GM19463 (cell line): Measurements from ENCODE around the gene FRMD3.
A peak's percentile ranks its signal among the peaks of the same experiment; 100 is the strongest.

Experiments used
- ATAC-seq: cut with Tn5 transposase; IDR thresholded peaks from one replicate; pipeline ENCODE4 v1.9.1; 2021; ENCODE audit warnings: mild to moderate bottlenecking, moderate library complexity; ENCODE audit not compliant: unreplicated experiment

FRMD3 gene

GRCh38 chr9:83474631-83475030 lies 63.6 kb downstream of the FRMD3 start:
- ATAC-seq, result no peak

DNA sequence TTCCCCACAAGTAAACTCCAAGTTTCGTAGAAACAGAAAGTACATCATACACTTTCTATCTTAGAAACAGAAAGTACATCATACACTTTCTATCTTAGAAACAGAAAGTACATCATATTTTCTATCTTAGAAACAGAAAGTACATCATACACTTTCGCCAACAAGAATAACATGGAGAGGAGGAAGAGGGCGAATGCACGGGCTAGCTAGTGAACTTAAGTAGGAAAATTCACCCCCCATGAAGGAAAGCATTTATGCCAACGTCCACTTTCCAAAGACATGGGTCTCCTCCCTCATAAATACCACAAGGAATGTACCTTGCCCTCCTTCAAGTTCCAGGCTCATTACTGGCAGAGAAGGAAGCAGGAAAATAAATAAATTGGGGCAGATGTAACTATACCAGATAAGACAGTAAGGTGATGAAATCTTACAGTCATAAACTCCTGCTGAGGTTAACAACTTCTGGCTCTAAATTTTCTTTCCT lies 64.7 kb downstream of the FRMD3 start:
- peak; percentile 90 for ATAC-seq

DNA sequence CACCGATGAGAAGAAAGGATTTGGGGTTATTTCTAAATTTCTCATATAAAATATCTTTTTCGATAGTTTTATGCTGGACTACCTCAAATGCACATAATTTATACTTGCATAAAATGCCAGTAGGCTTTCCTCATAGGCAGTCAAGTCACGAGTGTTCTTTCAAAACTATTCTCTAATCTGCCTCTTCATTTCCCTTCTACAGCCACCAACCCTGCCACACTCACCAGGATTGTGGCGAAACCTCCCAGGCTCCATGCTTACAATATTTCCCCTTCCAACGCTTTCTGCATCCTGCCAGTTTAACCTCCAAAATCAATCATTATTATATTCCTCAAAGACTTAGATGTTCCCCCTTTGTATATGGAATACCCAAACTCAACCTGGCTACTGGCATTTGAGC lies 65.4 kb downstream of the FRMD3 start:
- no peak for ATAC-seq

DNA sequence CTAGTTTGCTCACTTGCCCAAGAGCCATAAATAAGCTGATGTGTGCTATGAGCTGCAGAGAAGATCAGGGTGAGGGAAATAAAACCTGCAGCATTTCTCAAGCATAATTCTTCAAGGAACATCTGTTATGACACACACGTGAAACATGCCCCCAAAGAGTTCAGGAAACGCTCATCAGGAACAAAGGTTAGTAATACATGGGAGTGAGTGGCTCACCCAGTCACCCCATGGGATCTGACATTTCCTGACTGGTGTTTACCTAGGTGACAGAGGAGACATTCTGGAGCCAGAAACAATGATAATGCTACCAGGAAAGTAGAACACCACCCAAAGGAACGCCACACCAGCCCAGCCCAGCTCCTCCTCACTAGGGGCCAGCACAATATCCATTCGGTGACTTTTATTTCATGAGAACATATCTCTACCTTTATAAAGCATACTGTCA lies 66.0 kb downstream of the FRMD3 start:
- no peak for ATAC-seq

GRCh38 chr9:83471241-83471640 lies 67.0 kb downstream of the FRMD3 start:
- no peak for ATAC-seq

GRCh38 chr9:83469722-83470121 lies 68.5 kb downstream of the FRMD3 start:
- no peak for ATAC-seq

DNA sequence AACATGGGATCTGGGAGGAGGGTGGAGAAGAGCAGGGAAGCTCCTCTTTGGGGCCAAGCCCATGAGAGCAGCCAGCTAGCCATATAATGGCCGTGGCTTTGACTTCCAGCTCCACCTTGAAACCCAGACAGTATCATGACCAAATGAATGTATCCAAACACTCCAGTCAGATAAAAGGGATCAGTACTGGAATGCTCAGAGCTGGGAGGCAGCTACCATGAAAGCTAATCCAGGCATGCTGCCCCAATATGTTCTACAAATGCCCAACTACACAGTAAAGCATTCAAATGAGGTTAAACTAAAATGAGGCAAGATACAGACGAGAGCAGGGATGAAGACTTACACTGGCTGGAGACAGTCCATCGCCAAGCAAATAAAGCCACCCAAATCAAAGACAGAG lies 69.4 kb downstream of the FRMD3 start:
- ATAC-seq, result no peak

DNA sequence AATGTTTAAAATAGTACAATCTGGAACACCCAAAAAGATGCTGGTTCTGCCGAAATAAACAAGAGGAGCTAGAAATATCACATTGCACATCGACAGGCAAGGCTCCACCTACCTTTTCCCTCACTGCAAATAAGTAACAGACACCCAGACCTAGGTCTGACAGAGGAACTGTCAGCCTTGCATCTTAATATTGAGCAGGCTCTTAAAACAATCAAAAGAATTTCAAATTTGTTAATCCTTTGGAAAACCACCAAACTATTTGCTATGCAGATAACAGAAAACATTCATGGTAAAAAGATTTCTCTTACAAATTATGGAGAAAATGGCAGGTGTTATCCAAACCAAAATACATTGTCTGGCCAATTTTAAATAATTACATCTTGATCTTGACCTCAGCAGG lies 71.3 kb downstream of the FRMD3 start:
- no peak for ATAC-seq

DNA sequence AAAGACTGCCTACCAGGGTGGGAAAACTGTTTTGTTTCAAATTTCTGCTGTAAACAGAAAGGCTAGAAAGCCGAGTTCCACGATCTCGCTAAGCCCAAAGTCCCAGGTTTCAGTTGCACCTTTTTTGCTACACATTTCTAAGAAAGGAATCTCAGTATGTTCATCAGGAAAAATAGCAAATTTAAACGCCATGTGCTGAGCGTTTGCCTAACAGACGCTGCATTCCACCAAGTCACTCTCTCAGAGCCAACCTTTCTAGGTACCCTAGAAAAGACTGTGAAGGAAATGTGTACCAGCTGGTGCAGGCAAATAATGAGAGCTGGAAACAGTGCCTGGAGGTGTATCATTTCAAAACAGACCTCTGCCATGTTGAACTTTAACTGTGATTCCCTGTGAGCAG lies 71.8 kb downstream of the FRMD3 start:
- no peak for ATAC-seq

- ATAC-seq, result no peak
Measured at GRCh38 chr9:83459830-83460229, 78.4 kb downstream of the FRMD3 start.

GRCh38 chr9:83458530-83458929 lies 79.7 kb downstream of the FRMD3 start:
- ATAC-seq, result no peak

GRCh38 chr9:83457005-83457404 lies 81.2 kb downstream of the FRMD3 start:
- no peak for ATAC-seq

DNA sequence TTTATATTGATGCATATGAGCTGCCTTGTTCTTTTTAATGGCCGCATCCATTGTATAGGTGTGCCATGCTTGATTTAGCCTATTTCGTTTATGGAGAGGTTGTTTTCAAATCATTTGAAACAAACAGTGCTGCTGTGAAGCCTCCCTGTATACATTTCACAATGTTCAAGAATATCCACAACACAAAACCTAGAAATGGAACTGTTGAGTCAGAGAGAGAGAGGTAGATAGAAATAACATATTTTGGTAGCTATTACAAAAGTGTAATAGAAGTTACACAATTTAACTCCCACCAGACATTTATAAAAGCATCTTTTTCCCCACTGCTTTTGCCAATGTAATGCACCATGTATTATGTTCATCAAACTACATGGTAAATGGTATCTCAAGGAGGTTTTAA lies 82.0 kb downstream of the FRMD3 start:
- no peak for ATAC-seq

DNA sequence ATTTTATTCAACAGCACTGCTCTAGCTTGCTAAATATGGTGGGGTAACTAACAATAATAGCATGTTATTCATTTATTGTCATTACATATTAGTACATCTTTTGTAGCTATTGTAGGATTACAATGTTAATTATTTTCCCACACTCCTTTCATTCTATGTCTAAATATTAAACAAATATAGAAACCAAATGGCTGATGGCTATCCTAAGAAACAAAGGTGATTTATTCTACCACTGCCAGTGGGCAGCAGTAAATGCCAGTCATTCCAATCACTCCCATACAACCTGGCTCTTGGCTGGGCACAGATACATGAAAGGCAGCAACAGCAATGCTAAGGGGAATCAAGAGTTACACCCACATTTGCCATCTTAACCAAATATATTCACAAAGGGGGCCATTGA lies 84.1 kb downstream of the FRMD3 start:
- no peak for ATAC-seq

DNA sequence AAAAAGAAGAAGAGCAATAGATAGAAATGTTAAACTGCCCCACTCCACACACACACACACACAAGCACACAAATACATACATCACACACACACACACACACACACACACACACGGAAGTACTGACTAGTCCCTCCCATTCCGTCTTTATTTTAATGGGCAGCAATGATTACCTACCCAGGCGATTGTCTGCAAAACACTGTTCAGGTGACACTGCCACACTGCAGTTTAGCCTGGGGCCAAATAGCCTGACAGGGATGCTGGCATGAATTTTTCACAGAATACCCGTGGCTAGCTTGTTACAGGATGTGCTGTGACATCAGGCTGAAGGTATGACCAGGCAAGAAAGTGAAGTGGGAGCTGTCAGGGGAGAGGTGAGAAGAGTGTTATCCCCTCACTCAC lies 86.9 kb downstream of the FRMD3 start:
- no peak for ATAC-seq

- ATAC-seq, result no peak
Measured at GRCh38 chr9:83449983-83450382, 88.2 kb downstream of the FRMD3 start.

GRCh38 chr9:83449166-83449565 lies 89.0 kb downstream of the FRMD3 start:
- ATAC-seq, result no peak

GRCh38 chr9:83448626-83449025 lies 89.6 kb downstream of the FRMD3 start:
- ATAC-seq, result no peak

- no peak for ATAC-seq
Measured at GRCh38 chr9:83447351-83447750, 90.8 kb downstream of the FRMD3 start.

DNA sequence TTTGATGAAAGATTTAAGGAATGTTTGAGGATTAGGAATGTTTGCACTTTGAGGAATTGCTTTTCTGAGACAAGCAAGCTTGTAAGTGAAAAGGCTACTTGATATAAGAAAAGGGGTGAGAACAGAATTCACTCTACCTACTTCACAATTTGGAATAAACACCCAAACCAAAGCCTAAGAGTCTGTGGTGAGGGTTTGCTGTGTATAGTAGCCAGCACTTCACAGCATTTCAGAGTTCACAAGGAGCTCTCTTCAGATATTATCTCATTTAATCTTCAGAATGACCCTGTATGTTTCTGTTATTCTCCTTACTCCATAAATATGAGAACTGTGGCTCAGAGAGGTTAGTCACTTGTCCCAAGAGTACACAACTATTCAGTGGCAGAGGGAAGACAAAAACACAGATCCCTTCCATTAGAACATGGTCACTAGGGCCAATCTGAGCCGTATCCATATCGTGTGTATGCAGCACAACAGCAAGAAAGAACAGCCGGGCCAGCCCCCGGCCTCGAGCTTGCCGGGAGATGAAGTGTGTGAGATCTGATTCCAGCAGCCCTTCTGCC lies 92.4 kb downstream of the FRMD3 start:
- no peak for ATAC-seq

DNA sequence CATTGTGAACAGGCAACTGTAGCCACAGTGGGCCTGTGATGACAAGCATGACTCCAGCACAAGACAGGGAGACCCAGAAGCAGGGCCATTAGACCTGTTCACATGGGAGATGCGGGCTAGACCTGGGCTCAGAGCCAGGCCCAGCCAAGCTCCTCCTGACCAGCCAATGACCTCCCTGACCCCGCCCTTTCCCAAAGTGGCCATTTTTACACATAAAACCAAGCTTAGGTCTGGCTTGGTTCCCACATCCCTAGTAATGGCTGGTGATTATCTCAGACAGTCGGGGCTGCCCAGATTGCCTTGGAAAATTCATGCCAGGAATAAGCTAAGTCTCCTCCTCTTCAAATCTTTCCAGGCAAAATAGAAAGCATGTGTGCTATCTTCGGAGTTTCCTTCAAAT lies 94.1 kb downstream of the FRMD3 start:
- no peak for ATAC-seq

DNA sequence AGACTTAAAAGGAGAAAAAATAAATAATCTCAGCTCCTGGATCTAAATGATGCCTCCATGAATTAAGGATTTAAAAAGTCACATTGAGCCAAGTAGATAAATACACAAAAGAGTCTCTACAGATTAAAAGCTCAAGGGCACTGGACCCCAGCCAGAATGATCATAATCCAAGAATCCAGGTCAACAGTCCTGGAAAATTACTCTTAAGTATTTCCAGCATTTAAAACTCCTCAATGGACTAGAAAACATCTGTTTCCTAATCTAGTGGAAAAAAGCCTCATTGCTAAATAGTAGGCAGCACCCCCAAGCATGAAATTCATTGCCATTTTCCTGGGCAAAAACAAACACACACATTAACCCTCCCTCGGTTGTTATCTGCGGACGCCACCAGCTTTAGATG lies 96.8 kb downstream of the FRMD3 start:
- ATAC-seq, result no peak

DNA sequence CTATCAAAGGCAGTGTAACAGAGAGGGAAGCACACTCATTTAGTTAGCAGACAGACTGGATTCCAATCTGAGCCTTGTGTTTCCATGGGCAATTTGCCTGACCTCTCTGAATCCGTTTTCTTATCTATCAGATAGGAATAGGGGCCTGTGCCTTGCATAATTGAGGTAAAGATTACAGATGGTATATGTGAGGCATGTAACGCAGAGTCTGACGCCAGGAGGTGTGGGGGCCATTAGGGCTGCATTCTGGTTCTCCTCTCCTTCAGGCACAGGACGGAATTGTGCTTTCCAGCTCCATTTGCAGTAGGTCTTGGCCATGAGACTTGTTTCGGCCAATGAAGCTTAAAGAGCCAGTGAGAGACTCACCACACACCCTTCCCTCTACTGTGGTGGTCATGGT lies 97.6 kb downstream of the FRMD3 start:
- ATAC-seq, result no peak
